MV-4-11 (cell line): ENCODE results near the gene CYP2W1.
A peak's percentile ranks its signal among the peaks of the same experiment; 100 is the strongest.
"Not testable (repeated sequence)": the region's sequence is repeated elsewhere in the genome, so short reads cannot be mapped to it uniquely, and the experiment has no call there.

ENCODE experiments used
- DNase-seq: peaks from one replicate; lab custom pipeline; 2025; lab: John Stamatoyannopoulos, UW

CYP2W1 gene, protein sequence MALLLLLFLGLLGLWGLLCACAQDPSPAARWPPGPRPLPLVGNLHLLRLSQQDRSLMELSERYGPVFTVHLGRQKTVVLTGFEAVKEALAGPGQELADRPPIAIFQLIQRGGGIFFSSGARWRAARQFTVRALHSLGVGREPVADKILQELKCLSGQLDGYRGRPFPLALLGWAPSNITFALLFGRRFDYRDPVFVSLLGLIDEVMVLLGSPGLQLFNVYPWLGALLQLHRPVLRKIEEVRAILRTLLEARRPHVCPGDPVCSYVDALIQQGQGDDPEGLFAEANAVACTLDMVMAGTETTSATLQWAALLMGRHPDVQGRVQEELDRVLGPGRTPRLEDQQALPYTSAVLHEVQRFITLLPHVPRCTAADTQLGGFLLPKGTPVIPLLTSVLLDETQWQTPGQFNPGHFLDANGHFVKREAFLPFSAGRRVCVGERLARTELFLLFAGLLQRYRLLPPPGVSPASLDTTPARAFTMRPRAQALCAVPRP

GRCh38 chr7:983004-983615, at the start of gene CYP2W1:
TSS of gene CYP2W1 (plus strand) at chr7:983181. CDS start at chr7:983212, 31 bp downstream.
- no peak for DNase-seq

DNA sequence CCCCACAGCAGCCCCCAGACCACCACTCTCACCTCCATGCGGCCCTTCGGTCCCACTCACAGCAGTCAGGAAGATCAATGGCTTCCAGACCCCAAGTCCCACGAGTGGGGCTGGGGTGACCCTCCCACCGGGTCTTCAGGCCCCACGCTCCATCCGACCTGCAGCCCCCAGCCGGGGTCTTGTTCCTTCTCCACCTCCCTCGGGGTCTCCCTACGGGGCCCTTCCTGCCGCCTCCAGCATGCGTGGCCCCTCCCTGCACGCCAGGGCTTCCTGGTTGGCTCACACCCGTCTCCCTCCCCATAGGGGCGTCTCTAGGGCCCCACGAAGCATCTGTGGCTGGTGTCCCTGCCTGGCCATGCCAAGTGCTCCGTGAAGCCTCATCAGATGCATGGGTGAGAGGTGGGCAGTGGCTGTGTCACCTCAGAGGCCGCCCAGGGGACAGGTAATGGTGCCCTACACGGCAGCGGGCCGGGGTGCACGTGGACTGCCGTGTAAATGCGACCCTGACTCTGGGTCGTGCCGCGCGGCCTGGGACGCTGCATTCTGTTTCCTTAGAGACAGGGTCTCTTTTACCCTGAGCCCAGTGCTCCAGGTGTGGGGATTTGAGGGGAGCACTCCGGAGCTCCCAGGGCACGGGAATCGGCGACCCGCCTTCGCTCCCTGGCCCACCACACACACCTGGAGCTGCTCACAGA, 48.4 kb upstream of the CYP2W1 start:
- no peak for DNase-seq

- DNase-seq, result no peak
Measured at GRCh38 chr7:935164-935873, 47.7 kb upstream of the CYP2W1 start.

- no peak for DNase-seq
Measured at GRCh38 chr7:935874-936385, 47.1 kb upstream of the CYP2W1 start.

DNA sequence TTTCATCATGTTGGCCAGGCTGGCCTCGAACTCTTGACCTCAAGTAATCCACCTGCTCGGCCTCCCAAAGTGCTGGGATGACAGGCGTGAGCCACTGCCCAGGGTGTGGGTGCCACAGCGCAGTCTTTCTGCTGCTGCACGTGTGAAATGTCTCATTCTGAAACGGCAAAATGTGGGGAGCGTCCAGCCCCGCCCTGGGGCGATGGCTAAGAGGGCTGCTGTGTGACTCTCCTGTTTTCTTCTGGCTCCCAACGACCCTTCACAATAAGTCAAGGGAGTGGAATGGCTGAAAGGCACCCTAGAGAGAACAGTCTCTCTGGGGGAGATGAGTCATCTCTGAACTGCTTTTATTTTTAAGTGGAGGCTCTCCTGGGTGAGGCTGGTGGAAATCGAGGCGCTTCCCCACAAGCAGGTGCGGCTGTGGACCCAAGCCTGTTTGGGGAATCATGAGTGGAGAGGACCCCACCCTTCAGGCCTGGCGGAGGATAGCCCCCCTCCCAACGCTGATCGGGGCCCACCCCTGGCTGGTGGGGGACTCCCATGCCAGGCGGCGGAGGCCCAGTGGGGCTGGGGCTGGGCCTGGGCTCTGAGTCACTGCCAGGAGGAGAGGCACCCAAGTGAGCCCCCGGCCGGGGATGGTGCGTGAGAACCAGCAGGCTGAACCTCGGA, 46.5 kb upstream of the CYP2W1 start:
- peak; percentile 61 for DNase-seq

DNA sequence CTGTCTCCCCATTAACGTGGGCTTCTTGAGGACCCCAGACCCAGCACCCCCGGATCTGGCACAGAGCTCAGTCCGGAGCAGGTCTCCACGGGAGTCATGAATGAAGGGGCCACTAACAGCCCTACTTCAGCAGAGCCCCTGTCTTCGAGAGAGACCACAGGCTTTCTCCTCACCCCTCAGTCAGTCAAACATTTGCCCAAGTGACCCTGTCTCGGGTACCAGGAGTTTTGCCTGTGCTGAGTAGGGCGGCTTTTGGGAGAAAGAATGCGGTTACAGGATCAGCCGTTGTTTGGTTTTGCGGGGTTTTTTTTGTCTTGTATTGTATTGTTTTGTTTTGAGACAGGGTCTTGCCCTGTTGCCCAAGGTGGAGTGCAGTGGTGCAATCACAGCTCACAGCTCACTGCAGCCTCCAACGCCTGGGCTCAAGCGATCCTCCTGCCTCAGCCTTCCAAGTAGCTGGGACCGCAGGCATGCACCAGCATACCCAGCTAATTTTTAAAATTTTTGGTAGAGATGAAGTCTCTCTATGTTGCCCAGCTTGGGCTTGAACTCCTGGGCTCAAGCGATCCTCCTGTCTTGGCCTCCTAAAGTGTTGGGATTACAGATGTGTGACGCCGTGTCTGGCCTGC, 45.0 kb upstream of the CYP2W1 start:
- no peak for DNase-seq

DNA sequence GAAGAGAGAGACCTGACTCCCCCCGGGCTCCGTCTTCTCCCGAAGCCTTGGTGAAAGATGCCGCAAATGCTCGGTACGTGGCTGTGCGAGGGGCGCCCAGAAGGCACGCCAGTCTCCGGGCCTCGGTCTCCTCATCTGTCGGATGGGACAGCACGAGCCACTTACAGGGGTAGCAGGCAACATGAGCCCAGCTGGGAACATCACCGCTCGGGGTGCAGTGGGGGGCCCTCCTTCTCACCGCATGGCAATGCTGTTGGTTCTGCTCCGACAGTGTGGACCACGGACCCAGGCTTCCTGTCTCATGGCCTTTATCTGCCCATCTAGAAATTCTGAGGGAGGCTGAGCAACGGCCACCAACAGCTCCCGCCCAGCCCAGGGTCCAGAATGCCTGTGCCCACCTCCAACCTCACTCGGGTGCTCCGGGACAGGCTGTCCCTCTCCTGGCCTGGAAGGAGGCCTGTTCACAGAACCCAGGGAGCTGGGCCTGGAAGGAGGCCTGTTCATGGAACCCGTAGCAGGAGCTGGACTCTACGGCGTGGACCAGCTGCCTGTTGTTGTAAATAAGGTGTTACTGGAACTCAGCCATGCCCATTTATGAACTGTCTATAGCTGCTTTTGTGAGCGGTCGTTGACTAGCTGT, 44.3 kb upstream of the CYP2W1 start:
- no peak for DNase-seq

- no peak for DNase-seq
Measured at GRCh38 chr7:939843-940242, 43.1 kb upstream of the CYP2W1 start.

DNA sequence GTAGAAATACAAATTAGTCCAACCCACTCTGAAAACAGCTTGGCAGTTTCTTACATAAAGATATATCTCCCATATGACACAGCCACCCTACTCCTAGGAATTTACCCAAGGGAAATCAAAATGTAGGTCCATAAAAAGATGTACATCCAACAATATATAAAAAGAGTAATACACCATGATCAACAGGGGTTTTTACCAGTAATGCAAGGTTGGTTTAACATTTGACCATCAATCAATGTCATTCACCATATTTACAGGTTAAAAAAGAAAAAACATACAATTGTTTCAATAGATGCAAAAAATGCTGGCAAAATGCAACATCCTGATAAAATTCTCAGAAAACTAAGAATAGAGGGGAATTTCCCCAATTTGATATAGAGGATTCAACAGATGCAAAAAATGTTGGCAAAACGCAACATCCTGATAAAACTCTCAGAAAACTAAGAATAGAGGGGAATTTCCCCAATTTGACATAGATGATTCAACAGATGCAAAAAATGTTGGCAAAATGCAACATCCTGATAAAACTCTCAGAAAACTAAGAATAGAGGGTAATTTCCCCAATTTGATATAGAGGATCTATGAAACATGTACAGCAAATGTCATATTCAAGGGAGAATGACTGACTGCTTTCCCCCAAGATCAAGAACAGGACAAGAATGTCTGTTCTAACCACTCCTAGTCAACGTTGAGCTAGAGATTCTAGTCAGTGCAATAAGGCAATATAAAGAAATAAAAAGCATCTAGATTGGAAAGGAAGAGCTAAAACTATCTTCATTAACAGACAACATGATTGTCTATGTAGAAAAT, 42.2 kb upstream of the CYP2W1 start:
- no peak for DNase-seq

- DNase-seq, result not testable (repeated sequence)
Measured at GRCh38 chr7:943793-944192, 39.2 kb upstream of the CYP2W1 start.

- no peak for DNase-seq
Measured at GRCh38 chr7:944744-945143, 38.2 kb upstream of the CYP2W1 start.

DNA sequence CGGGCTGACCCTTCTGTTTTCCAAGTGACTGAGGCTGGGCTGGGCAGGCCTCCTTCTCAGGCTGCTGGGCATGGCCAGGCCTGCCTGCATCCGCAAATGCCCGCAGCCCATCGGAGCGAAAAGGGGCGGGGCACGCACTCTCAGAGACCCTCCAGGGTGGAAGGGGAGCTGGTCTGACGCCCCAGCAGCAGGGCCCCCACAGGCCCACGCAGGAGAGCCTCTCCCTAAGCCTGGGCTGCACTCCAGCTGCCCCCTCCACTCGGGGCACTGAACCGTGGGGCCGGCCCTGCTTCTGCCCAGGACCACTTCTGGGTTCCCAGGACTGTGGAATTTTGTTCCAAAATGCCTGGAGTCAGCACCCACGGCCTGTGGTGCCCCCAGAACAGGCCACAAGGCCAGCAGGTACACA, 37.8 kb upstream of the CYP2W1 start:
- DNase-seq, result no peak

DNA sequence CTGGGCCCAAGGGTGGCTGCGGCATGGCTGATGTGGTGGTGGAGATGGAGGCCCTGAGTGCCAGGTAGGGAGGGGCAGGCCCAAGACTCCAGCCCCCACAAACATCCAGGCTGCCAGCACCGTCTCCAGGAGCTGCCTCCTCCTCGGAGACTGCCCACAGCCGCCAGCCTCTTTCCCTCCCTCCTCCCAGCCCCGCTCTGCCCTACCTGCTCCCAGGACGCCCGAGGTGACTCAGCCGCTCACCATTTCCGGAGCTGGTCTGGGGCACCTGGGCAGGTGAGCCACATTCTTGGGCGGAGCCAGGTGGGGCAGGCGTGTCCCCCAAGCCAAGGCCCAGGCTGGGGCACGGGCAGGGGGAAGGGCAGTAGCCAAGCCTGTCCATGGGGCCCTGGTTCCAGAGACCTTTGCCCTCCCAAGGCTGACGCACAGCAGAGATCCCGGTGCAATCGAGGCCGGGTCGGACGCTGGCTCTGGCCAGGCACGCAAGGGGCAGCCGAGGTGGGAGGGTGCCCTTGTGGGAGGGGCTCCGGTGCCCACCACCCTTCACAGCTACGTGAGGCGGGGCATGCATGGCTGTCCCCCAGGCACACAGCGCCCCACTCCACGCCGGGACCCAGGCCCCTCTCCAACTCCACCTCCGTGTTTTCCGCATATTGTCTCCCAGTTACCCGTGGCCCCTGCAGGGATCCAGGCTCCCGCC, 37.3 kb upstream of the CYP2W1 start:
- no peak for DNase-seq

GRCh38 chr7:946256-946996, 36.6 kb upstream of the CYP2W1 start:
- DNase-seq, result no peak

GRCh38 chr7:947391-948210, 35.4 kb upstream of the CYP2W1 start:
- no peak for DNase-seq

- no peak for DNase-seq
Measured at GRCh38 chr7:949021-949934, 33.7 kb upstream of the CYP2W1 start.
